Neural progenitor cell (in vitro differentiated cells): ENCODE data around the gene MACROD2.

Experiments used
- EZH2 ChIP-seq: fragments of 200-600 bp; sonication (generic); IDR thresholded peaks from 2 replicates; pipeline ENCODE4 v1.6.1; 2017; ENCODE audit warnings: antibody characterized with exemption, mild to moderate bottlenecking, moderate library complexity
- TF ChIP-seq, protein P1 (sequence below): fragments of 200-600 bp; sonication (generic); IDR thresholded peaks from 2 replicates; pipeline ENCODE4 v1.5.1; 2017; ENCODE audit warnings: antibody characterized with exemption, mild to moderate bottlenecking

- TF ChIP-seq, protein P1, sequence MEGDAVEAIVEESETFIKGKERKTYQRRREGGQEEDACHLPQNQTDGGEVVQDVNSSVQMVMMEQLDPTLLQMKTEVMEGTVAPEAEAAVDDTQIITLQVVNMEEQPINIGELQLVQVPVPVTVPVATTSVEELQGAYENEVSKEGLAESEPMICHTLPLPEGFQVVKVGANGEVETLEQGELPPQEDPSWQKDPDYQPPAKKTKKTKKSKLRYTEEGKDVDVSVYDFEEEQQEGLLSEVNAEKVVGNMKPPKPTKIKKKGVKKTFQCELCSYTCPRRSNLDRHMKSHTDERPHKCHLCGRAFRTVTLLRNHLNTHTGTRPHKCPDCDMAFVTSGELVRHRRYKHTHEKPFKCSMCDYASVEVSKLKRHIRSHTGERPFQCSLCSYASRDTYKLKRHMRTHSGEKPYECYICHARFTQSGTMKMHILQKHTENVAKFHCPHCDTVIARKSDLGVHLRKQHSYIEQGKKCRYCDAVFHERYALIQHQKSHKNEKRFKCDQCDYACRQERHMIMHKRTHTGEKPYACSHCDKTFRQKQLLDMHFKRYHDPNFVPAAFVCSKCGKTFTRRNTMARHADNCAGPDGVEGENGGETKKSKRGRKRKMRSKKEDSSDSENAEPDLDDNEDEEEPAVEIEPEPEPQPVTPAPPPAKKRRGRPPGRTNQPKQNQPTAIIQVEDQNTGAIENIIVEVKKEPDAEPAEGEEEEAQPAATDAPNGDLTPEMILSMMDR, result no peak
- no peak for TF ChIP-seq EZH2
Observed at GRCh38 chr20:15618110-15618509, 1622.8 kb downstream of the MACROD2 start.
